ENCODE data around the gene VASH1. TPM values are rescaled to one million over a fixed set of nuclear protein-coding genes. Genes with fewer than 3 reads are reported as not detected.

VASH1 gene
- total RNA-seq, 1 donor from 2014 or later, result 13.6 TPM

DNA sequence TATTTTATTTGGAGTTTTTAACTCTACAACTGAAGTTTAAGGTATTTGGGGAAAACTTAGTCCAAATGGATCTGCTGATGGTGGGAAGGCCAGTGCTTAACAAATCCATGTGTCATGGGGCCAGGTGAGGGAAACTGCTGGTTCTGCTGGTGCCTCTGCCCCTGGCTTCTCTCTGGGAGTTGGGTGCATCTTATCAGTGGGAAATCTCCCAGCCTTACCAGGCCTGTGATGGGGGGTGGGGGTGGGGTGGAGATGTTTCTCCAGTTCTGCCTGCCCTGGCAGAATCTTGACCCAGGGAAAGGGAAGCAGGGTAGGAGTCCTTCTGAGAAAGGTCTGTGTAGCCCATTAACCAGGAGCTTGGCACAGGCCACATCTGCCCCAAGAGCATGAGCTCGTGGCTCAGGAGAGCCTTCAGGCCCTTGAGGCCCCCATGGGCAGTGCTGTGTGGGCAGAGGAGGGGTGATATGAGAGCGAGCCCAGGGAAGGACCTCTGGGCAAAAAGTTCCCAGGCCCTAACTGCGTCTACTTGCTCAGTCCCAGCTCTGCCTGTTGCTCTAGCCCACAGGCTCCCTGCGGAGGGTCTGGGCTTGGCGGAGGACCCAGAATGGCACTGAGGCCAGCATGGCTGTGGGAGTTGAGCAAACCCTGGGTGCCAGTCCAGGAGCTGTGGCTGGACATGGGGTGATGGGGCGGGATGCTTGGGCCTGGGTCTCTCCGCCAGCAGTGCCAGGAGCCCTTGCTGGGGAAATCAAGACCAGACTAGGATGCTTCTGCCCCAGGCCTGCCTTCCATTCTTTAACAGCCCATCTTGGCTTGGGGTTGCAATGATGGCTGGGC lies 18.2 kb downstream of the VASH1 start:
- Histone ChIP-seq H3K4me1 (ENCODE audit: insufficient read depth, low read length) (peaks cover 14% of the 10 kb centered on the region), H3K4me2 (ENCODE audit: low read length) (no peak overlapping the region), H3K9ac (ENCODE audit: low read length) (no peak overlapping the region), H3K4me3 (ENCODE audit: insufficient read depth, low read depth, low read length) (no peak overlapping the region), H3K9me3 (ENCODE audit: insufficient read depth, low read depth, low read length) (no peaks in the 10 kb centered on the region), H3K79me2 (ENCODE audit: insufficient read depth, low read length) (no peaks in the 10 kb centered on the region), H2AFZ (ENCODE audit: low read depth, low read length) (no peak overlapping the region), H3K36me3 (ENCODE audit: insufficient read depth, low read length) (no peaks in the 10 kb centered on the region), H3K27me3 (ENCODE audit: insufficient read depth, low read length) (no peaks in the 10 kb centered on the region), H3K27ac (ENCODE audit: low read depth, low read length) (no peak overlapping the region), H4K20me1 (ENCODE audit: insufficient read depth, low read length) (peaks cover 5% of the 10 kb centered on the region)
- H3K27me3 Mint-ChIP-seq (ENCODE audit: low read depth, unreplicated experiment), result peaks cover 5% of the 10 kb centered on the region
- no peaks in the 10 kb centered on the region for H3K9me3 Mint-ChIP-seq (ENCODE audit: unreplicated experiment)
- peaks cover 12% of the 10 kb centered on the region for H3K36me3 Mint-ChIP-seq (ENCODE audit: low read depth, unreplicated experiment)
- DNase-seq (ENCODE audit: low read depth) (no peak), FAIRE-seq (no peak)
- H3K27ac Mint-ChIP-seq (ENCODE audit: unreplicated experiment), result no peak overlapping the region
- peaks cover 27% of the 10 kb centered on the region for H3K4me1 Mint-ChIP-seq (ENCODE audit: low read depth, unreplicated experiment)
- TF ChIP-seq EZH2 (IDR thresholded peaks at IDR 0.05; ENCODE audit: insufficient read depth, low read length), result no peak
- TF ChIP-seq, protein P1, sequence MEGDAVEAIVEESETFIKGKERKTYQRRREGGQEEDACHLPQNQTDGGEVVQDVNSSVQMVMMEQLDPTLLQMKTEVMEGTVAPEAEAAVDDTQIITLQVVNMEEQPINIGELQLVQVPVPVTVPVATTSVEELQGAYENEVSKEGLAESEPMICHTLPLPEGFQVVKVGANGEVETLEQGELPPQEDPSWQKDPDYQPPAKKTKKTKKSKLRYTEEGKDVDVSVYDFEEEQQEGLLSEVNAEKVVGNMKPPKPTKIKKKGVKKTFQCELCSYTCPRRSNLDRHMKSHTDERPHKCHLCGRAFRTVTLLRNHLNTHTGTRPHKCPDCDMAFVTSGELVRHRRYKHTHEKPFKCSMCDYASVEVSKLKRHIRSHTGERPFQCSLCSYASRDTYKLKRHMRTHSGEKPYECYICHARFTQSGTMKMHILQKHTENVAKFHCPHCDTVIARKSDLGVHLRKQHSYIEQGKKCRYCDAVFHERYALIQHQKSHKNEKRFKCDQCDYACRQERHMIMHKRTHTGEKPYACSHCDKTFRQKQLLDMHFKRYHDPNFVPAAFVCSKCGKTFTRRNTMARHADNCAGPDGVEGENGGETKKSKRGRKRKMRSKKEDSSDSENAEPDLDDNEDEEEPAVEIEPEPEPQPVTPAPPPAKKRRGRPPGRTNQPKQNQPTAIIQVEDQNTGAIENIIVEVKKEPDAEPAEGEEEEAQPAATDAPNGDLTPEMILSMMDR (IDR thresholded peaks at IDR 0.05; ENCODE audit: insufficient read depth, low read depth, low read length), result no peak
- no peak overlapping the region for H3K4me3 Mint-ChIP-seq (ENCODE audit: unreplicated experiment)

DNA sequence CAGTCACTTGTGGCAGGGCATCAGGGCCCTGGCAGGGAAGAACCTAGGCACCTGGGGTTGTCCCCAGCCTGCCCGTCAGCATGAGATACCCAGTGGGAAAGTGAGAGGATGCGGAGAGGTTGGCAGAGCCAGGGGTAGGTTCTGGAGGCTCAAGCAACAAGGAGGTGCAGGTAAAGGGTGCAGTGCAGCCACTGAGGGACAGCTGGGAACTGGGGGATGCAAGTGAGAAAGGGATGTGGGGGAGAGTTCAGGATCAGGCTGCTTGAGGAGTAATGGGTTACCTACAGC lies 18.7 kb downstream of the VASH1 start:
- Mint-ChIP-seq H3K27ac (ENCODE audit: unreplicated experiment) (no peak overlapping the region), H3K9me3 (ENCODE audit: unreplicated experiment) (no peaks in the 10 kb centered on the region), H3K4me1 (ENCODE audit: low read depth, unreplicated experiment) (peaks cover 21% of the 10 kb centered on the region), H3K4me3 (ENCODE audit: unreplicated experiment) (no peak overlapping the region), H3K27me3 (ENCODE audit: low read depth, unreplicated experiment) (peaks cover 5% of the 10 kb centered on the region), H3K36me3 (ENCODE audit: low read depth, unreplicated experiment) (peaks cover 13% of the 10 kb centered on the region)
- Histone ChIP-seq H4K20me1 (ENCODE audit: insufficient read depth, low read length) (peaks cover 5% of the 10 kb centered on the region), H3K36me3 (ENCODE audit: insufficient read depth, low read length) (no peaks in the 10 kb centered on the region), H3K79me2 (ENCODE audit: insufficient read depth, low read length) (no peaks in the 10 kb centered on the region), H3K9ac (ENCODE audit: low read length) (no peak overlapping the region), H3K4me2 (ENCODE audit: low read length) (no peak overlapping the region), H3K4me1 (ENCODE audit: insufficient read depth, low read length) (peaks cover 14% of the 10 kb centered on the region), H3K27ac (ENCODE audit: low read depth, low read length) (no peak overlapping the region), H3K4me3 (ENCODE audit: insufficient read depth, low read depth, low read length) (no peak overlapping the region), H2AFZ (ENCODE audit: low read depth, low read length) (no peak overlapping the region), H3K27me3 (ENCODE audit: insufficient read depth, low read length) (no peaks in the 10 kb centered on the region), H3K9me3 (ENCODE audit: insufficient read depth, low read depth, low read length) (no peaks in the 10 kb centered on the region)
- TF ChIP-seq EZH2 (IDR thresholded peaks at IDR 0.05; ENCODE audit: insufficient read depth, low read length), result no peak
- FAIRE-seq, result no peak
- no peak for DNase-seq (ENCODE audit: low read depth)

DNA sequence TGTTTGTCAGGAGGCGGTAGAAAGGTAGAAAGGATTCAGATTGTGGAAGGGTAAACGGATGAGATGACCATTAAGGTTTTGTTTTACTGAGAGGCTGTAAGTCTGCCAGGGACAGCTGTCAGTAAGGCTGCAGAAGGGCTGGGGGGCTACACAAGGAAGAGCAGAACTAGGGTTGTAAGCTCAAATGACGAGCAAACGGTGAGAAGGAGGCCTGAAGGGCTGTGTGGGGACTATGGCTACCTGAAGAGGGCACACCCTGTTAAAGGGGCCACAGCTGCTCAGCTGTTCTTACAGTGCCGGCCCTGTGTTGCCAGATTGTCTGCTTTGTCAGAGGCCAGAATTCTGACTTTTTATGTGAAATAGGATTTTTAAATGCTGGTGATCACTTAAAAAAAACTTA lies 19.1 kb downstream of the VASH1 start:
- Histone ChIP-seq H3K79me2 (ENCODE audit: insufficient read depth, low read length) (no peaks in the 10 kb centered on the region), H3K9me3 (ENCODE audit: insufficient read depth, low read depth, low read length) (no peaks in the 10 kb centered on the region), H4K20me1 (ENCODE audit: insufficient read depth, low read length) (peaks cover 5% of the 10 kb centered on the region), H3K4me3 (ENCODE audit: insufficient read depth, low read depth, low read length) (no peak overlapping the region), H3K27me3 (ENCODE audit: insufficient read depth, low read length) (no peaks in the 10 kb centered on the region), H3K4me2 (ENCODE audit: low read length) (no peak overlapping the region), H3K4me1 (ENCODE audit: insufficient read depth, low read length) (peaks cover 14% of the 10 kb centered on the region), H3K27ac (ENCODE audit: low read depth, low read length) (no peak overlapping the region), H3K36me3 (ENCODE audit: insufficient read depth, low read length) (no peaks in the 10 kb centered on the region), H3K9ac (ENCODE audit: low read length) (no peak overlapping the region), H2AFZ (ENCODE audit: low read depth, low read length) (no peak overlapping the region)
- FAIRE-seq (no peak), DNase-seq (ENCODE audit: low read depth) (no peak)
- H3K9me3 Mint-ChIP-seq (ENCODE audit: unreplicated experiment), result no peaks in the 10 kb centered on the region
- H3K27ac Mint-ChIP-seq (ENCODE audit: unreplicated experiment), result no peak overlapping the region
- no peak overlapping the region for H3K4me3 Mint-ChIP-seq (ENCODE audit: unreplicated experiment)
- H3K27me3 Mint-ChIP-seq (ENCODE audit: low read depth, unreplicated experiment), result peaks cover 5% of the 10 kb centered on the region
- no peak for TF ChIP-seq EZH2 (IDR thresholded peaks at IDR 0.05; ENCODE audit: insufficient read depth, low read length)
- TF ChIP-seq, protein P1 (IDR thresholded peaks at IDR 0.05; ENCODE audit: insufficient read depth, low read depth, low read length), result no peak
- H3K36me3 Mint-ChIP-seq (ENCODE audit: low read depth, unreplicated experiment), result peaks cover 10% of the 10 kb centered on the region
- H3K4me1 Mint-ChIP-seq (ENCODE audit: low read depth, unreplicated experiment), result peaks cover 20% of the 10 kb centered on the region
